Lung (tissue), 11 donors: ENCODE data around the gene OCLN. TPM values are rescaled to one million over a fixed set of nuclear protein-coding genes. Genes with fewer than 3 reads are reported as not detected.
A peak's percentile ranks its signal among the peaks of the same experiment; 100 is the strongest.
"Not testable (repeated sequence)": the region's sequence is repeated elsewhere in the genome, so short reads cannot be mapped to it uniquely, and the experiment has no call there.

ENCODE experiments used
- ATAC-seq: fragments of 200-7000 bp; cut with Tn5 transposase; one replicate; pipeline ENCODE4 v1.9.1; 2020; ENCODE audit warnings: moderate number of reproducible peaks; ENCODE audit not compliant: insufficient read depth, low FRiP score
- DNase-seq, 3 donors: peaks; one replicate each; pipeline ENCODE4 v3.0.0-alpha.2; 2013 to 2017
- H3K27ac ChIP-seq, 2 donors: one replicate each; pipeline ENCODE4 v1.5.1; 2013; ENCODE audit warnings: mild to moderate bottlenecking in 2 of 2, moderate library complexity in 2 of 2, control low read depth in 1 of 2, inconsistent platforms in 1 of 2, low read depth in 1 of 2, low read length in 1 of 2
- H3K27me3 ChIP-seq, 3 donors: one replicate each; pipeline ENCODE4 v1.5.1; 2013; ENCODE audit warnings: low read length in 2 of 3; ENCODE audit not compliant: control insufficient read depth in 3 of 3, insufficient read depth in 3 of 3
- H3K36me3 ChIP-seq, 4 donors: one replicate each; pipeline ENCODE4 v1.5.1; 2013; ENCODE audit warnings: low read length in 4 of 4, mild to moderate bottlenecking in 1 of 4, moderate library complexity in 1 of 4; ENCODE audit not compliant: control insufficient read depth in 4 of 4, insufficient read depth in 4 of 4
- H3K4me1 ChIP-seq, 5 donors: one replicate each; pipeline ENCODE4 v1.5.1; 2013; ENCODE audit warnings: low read length in 5 of 5, mild to moderate bottlenecking in 2 of 5, moderate library complexity in 1 of 5; ENCODE audit not compliant: control insufficient read depth in 5 of 5, insufficient read depth in 5 of 5
- H3K4me3 ChIP-seq: one replicate; pipeline ENCODE4 v1.5.1; 2013; ENCODE audit warnings: mild to moderate bottlenecking, control low read depth, moderate library complexity
- H3K9ac ChIP-seq, 2 donors: one replicate each; pipeline ENCODE4 v1.5.1; 2013; ENCODE audit warnings: low read length in 2 of 2, control low read depth in 1 of 2; ENCODE audit not compliant: insufficient read depth in 1 of 2
- H3K9me3 ChIP-seq, 4 donors: one replicate each; pipeline ENCODE4 v1.5.1; 2013; ENCODE audit warnings: low read length in 3 of 4, mild to moderate bottlenecking in 1 of 4, moderate library complexity in 1 of 4; ENCODE audit not compliant: control insufficient read depth in 4 of 4, insufficient read depth in 3 of 4
- WGBS, 2 donors: extraction: QIAGEN DNeasy Blood & Tissue Kit; methylation state at CpG; one replicate each; pipeline ENCODE4 v1.1.7; 2013; 5-methylcytosine and 5-hydroxymethylcytosine counted together
- polyA plus RNA-seq, 2 donors: library from polyadenylated mRNA; stranded (reverse); fragments of 200-250 nt; gene quantifications; one replicate each; pipeline ENCODE4 v1.2.1, GENCODE V29; 2013
- small RNA-seq: library from RNA; depleted of rRNA; stranded (forward); fragments of <200 nt; gene quantifications from one replicate; pipeline ENCODE3, GENCODE V24; 2014; ENCODE audit warnings: low replicate concordance
- total RNA-seq, 2 donors: library from RNA; depleted of rRNA in 1 of 2; stranded (reverse); fragments of >200 nt in 1 of 2; gene quantifications; one replicate each; pipeline ENCODE4 v1.2.1, GENCODE V29; 2014 to 2021
- donor health status: Bipolar disorder and iron deficiency.
- donor health status: healthy.
- donor health status: DM: yes; HTN: yes; CAD: no.

OCLN gene
- total and polyA plus RNA-seq, 4 donors: 19.7 to 129 (median 46.6) TPM

DNA sequence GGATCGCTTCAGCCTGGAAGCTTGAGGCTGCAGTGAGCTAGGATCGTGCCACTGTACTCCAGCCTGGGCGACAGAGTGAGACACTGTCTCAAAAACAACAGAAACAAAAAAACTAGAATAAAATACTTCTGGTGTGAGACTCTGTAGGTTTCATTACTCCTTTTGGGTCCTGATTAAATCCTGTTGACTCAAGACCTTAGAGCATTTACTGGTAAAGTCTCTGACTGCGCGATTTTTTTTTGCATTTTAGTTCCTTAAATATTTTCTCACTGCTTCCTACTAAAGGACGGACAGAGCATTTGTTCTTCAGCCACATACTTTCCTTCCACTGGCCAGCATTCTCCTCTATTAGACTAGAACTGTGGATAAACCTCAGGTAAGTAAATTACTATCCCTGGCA lies 114.2 kb downstream of the OCLN start:
- H3K9me3 ChIP-seq, H3K36me3 ChIP-seq, DNase-seq, H3K4me1 ChIP-seq, H3K9ac ChIP-seq, H3K27me3 ChIP-seq, H3K4me3 ChIP-seq, H3K27ac ChIP-seq: not testable (repeated sequence)
- 19 to 68% methylated on average over 3 of the region's 6 CpGs for WGBS, 2 donors
- ATAC-seq: peak; percentile 68

Small RNA genes lying within 50 kb of the gene (small RNA-seq; reads per million reads assigned to genes)
- gene RN7SL616P (not detected), gene RNU6-724P (not detected), gene RPS27P14 (not detected)

Other genes starting within 250 kb of the OCLN start
- 10 to 100 TPM; 13.0 to 16.1 TPM for gene CCDC125, start 160.0 kb upstream of the OCLN start, total RNA-seq
- gene CCDC125, start 160.0 kb upstream of the OCLN start, polyA plus RNA-seq: 1 to 10 TPM; 4.7 to 4.9 TPM
- gene AK6, start 123.3 kb upstream of the OCLN start, total RNA-seq: 10 to 100 TPM; 20.6 to 33.1 TPM
- 10 to 100 TPM; 34.4 to 38.0 TPM for gene AK6, start 123.3 kb upstream of the OCLN start, polyA plus RNA-seq
- 10 to 100 TPM; 37.3 to 39.6 TPM for gene TAF9, start 123.3 kb upstream of the OCLN start, total RNA-seq
- gene TAF9, start 123.3 kb upstream of the OCLN start, polyA plus RNA-seq: 10 to 100 TPM; 50.7 to 56.7 TPM
- 10 to 100 TPM; 18.6 to 39.8 TPM for gene RAD17, start 123.0 kb upstream of the OCLN start, total RNA-seq
- gene RAD17, start 123.0 kb upstream of the OCLN start, polyA plus RNA-seq: 10 to 100 TPM in 1 of 2 donors, 1 to 10 TPM in 1; 10.0 to 10.9 TPM
- gene MARVELD2, start 77.7 kb upstream of the OCLN start, total RNA-seq: 10 to 100 TPM; 25.6 to 39.6 TPM
- 1 to 10 TPM; 5.6 to 6.2 TPM for gene MARVELD2, start 77.7 kb upstream of the OCLN start, polyA plus RNA-seq
- gene GTF2H2C, start 67.4 kb downstream of the OCLN start, total RNA-seq: 10 to 100 TPM; 32.0 to 83.4 TPM
- gene GTF2H2C, start 67.4 kb downstream of the OCLN start, polyA plus RNA-seq: 10 to 100 TPM; 18.3 to 21.4 TPM